GM23248 (cell line): ENCODE results near the gene TRIM44.

Experiments
- EZH2 ChIP-seq: fragments of 200-600 bp; sonication (generic); IDR thresholded peaks from 2 replicates; pipeline ENCODE4 v1.6.1; 2018; ENCODE audit warnings: antibody characterized with exemption, mild to moderate bottlenecking; ENCODE audit not compliant: insufficient read depth, poor library complexity, severe bottlenecking
- EZH2phosphoT487 ChIP-seq: fragments of 200-600 bp; sonication (generic); IDR thresholded peaks from 2 replicates; pipeline ENCODE4 v1.6.1; 2018; ENCODE audit warnings: antibody characterized with exemption, moderate library complexity, mild to moderate bottlenecking, low read depth; ENCODE audit not compliant: insufficient read depth

DNA sequence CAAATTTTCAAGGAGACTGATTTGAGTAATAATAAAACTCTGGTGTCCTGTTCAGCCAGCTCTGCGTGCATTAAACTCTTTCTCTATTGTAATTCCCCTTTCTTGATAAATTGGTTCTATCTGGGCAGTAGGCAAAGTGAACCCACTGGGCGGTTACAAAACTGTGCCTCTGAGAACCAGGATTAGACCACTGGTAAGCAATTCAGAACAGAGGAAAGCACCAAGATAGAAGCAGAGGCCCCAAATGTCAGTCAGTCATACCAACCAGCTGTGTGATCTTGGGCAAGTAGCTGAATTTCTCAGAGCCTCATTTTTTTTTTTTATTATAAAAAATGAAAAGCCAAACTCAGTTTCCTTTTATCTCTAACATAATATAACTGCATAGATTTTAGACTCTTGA is 54.9 kb downstream of the TRIM44 start:
- TF ChIP-seq EZH2, result no peak
- TF ChIP-seq EZH2phosphoT487, result no peak
